Keratinocyte (primary cell): ENCODE data around the gene SPAG9.

Experiments used
- EZH2 ChIP-seq: IDR thresholded peaks from one replicate; pipeline ENCODE4 v1.6.1; 2012; ENCODE audit warnings: inconsistent platforms, mild to moderate bottlenecking, low read length, moderate library complexity
- TF ChIP-seq, protein P1 (sequence below), 3 experiments: IDR thresholded peaks in 1 of 3; conservative IDR thresholded peaks in 1 of 3; optimal IDR thresholded peaks in 1 of 3; 2 replicates in 2 of 3; 3 replicates in 1 of 3; pipeline versions ENCODE3 to v1.5.1; 2011; ENCODE audit warnings: low read length in 3 of 3, mild to moderate bottlenecking in 3 of 3, moderate library complexity in 2 of 3, control low read depth in 1 of 3, inconsistent platforms in 1 of 3; ENCODE audit not compliant: insufficient read depth in 2 of 3; ENCODE audit errors: extremely low read depth in 1 of 3

DNA sequence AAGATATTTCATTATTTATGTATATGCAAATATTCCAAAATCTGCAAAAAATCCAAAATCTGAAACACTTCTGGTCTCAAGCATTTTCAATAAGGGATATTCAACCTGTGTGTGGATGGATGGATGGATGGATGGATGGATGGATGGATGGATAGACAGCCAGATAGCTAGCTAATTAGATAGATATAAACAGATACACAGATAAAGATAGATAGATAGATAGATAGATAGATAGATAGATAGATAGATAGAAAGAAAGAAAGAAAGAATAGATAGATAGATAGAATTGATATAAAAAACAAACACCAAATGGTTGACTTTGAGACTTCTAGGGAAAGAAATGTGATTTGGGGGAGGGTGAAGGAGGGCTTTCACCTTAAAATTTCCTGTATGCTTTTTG, 139.4 kb downstream of the SPAG9 start:
- no peak for TF ChIP-seq EZH2
- TF ChIP-seq, protein P1, sequence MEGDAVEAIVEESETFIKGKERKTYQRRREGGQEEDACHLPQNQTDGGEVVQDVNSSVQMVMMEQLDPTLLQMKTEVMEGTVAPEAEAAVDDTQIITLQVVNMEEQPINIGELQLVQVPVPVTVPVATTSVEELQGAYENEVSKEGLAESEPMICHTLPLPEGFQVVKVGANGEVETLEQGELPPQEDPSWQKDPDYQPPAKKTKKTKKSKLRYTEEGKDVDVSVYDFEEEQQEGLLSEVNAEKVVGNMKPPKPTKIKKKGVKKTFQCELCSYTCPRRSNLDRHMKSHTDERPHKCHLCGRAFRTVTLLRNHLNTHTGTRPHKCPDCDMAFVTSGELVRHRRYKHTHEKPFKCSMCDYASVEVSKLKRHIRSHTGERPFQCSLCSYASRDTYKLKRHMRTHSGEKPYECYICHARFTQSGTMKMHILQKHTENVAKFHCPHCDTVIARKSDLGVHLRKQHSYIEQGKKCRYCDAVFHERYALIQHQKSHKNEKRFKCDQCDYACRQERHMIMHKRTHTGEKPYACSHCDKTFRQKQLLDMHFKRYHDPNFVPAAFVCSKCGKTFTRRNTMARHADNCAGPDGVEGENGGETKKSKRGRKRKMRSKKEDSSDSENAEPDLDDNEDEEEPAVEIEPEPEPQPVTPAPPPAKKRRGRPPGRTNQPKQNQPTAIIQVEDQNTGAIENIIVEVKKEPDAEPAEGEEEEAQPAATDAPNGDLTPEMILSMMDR (optimal IDR thresholded peaks at IDR 0.05 in 1 of 3, IDR thresholded peaks at IDR 0.05 in 1 of 3, conservative IDR thresholded peaks at IDR 0.05 in 1 of 3; ENCODE audit: extremely low read depth in 1 of 3, insufficient read depth in 2 of 3, low read length in 3 of 3) = no peak
